ENCODE data around the gene CALHM4. TPM values are rescaled to one million over a fixed set of nuclear protein-coding genes. Genes with fewer than 3 reads are reported as not detected.

CALHM4 gene
- total and polyA plus RNA-seq, 2 of the 4 experiments (the other 2 are of a cell fraction): 0.07 TPM; not detected in 1

GRCh38 chr6:116524236-116524635, 29.3 kb upstream of the CALHM4 start:
- Histone ChIP-seq H2BK5ac (ENCODE audit: low read depth, low read length, poor library complexity, severe bottlenecking) (no peak overlapping the region), H3K23ac (ENCODE audit: low read depth, low read length) (no peak overlapping the region), H2AFZ (replicated peaks; ENCODE audit: low read length, poor library complexity) (no peak overlapping the region), H3K27me3 (ENCODE audit: control insufficient read depth, insufficient read depth, low read length) (no peaks in the 10 kb centered on the region), H3K14ac (replicated peaks; ENCODE audit: low read depth, low read length) (no peak overlapping the region), H3K9ac (ENCODE audit: low read depth, low read length) (no peak overlapping the region), H3K79me1 (ENCODE audit: low read depth in 1 of 2, low read length in 2 of 2) (no peaks in the 10 kb centered on the region), H3K4me1 (ENCODE audit: control insufficient read depth, insufficient read depth, low read length) (peaks cover 3% of the 10 kb centered on the region), H2BK120ac (ENCODE audit: low read depth, low read length) (no peak overlapping the region), H4K91ac (ENCODE audit: insufficient read depth, low read depth, low read length) (no peak overlapping the region), H3K4me2 (ENCODE audit: low read depth, low read length) (no peak overlapping the region), H3K56ac (ENCODE audit: extremely low read depth, insufficient read depth, low read length) (no peak overlapping the region), H4K20me1 (ENCODE audit: insufficient read depth, low read length) (no peaks in the 10 kb centered on the region), H4K8ac (ENCODE audit: low read depth in 2 of 2, low read length in 2 of 2) (no peak overlapping the region), H3K4me3 (ENCODE audit: insufficient read depth, low read depth, low read length) (no peak overlapping the region), H3K36me3 (ENCODE audit: control insufficient read depth, insufficient read depth, low read length) (no peaks in the 10 kb centered on the region), H2BK15ac (ENCODE audit: low read depth, low read length) (no peak overlapping the region), H3K9me1 (ENCODE audit: insufficient read depth, low read length) (peaks cover 4% of the 10 kb centered on the region), H2AK9ac (replicated peaks; ENCODE audit: low read depth, low read length, poor library complexity) (no peak overlapping the region), H3K4ac (ENCODE audit: low read depth, low read length) (no peak overlapping the region), H4K5ac (ENCODE audit: low read depth, low read length) (no peak overlapping the region), H3K9me3 (ENCODE audit: control insufficient read depth, insufficient read depth, low read length) (no peaks in the 10 kb centered on the region), H2BK20ac (ENCODE audit: low read depth, low read length) (no peak overlapping the region), H2AK5ac (ENCODE audit: low read depth, low read length) (no peak overlapping the region), H3K27ac (ENCODE audit: insufficient read depth, low read length) (no peak overlapping the region), H3K18ac (ENCODE audit: low read depth, low read length) (no peak overlapping the region)
- WGBS, 2 experiments (ENCODE audit: extremely low coverage in 2 of 2, insufficient read length in 1 of 2): no CpG with 5 or more reads among the region's 2 CpGs
- dilution Hi-C loops (cut with HindIII; ENCODE audit: low sequenced_read_pairs, unreplicated experiment): no loop called here
- CTCF ChIA-PET: no interaction called here
- no peak for ATAC-seq (ENCODE audit: low read depth)
- DNase-seq: no peak
- BruUV-seq (replicated peaks): no TSS peak
- POLR2A ChIA-PET (ENCODE audit: unreplicated experiment): no interaction called here
- intact Hi-C loops (cut with micrococcal nuclease): no loop called here
- TF ChIP-seq CEBPB (IDR thresholded peaks at IDR 0.05; ENCODE audit: low read depth, low read length) (no peak), MAZ (IDR thresholded peaks at IDR 0.05; ENCODE audit: borderline replicate concordance, low read depth, low read length) (no peak), MXI1 (IDR thresholded peaks at IDR 0.05; ENCODE audit: borderline replicate concordance, low read depth, low read length) (no peak), RCOR1 (IDR thresholded peaks at IDR 0.05; ENCODE audit: insufficient replicate concordance, low read length) (no peak), NFE2L2 (IDR thresholded peaks at IDR 0.05; ENCODE audit: low read depth, low read length) (no peak), MAFK (IDR thresholded peaks at IDR 0.05; ENCODE audit: low read depth, low read length) (no peak), POLR2A (IDR thresholded peaks at IDR 0.05; ENCODE audit: low read depth, low read length) (no peak), FOS (IDR thresholded peaks at IDR 0.05; ENCODE audit: low read depth, low read length) (no peak), BHLHE40 (IDR thresholded peaks at IDR 0.05; ENCODE audit: low read depth, low read length) (no peak)
- TF ChIP-seq, protein P1, sequence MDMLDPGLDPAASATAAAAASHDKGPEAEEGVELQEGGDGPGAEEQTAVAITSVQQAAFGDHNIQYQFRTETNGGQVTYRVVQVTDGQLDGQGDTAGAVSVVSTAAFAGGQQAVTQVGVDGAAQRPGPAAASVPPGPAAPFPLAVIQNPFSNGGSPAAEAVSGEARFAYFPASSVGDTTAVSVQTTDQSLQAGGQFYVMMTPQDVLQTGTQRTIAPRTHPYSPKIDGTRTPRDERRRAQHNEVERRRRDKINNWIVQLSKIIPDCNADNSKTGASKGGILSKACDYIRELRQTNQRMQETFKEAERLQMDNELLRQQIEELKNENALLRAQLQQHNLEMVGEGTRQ (IDR thresholded peaks at IDR 0.05; ENCODE audit: low read depth, low read length): no peak
- in situ Hi-C loops (cut with MboI; ENCODE audit: low sequenced_read_pairs): no loop called here
